ENCODE measurements around the gene USO1. TPM values are rescaled to one million over a fixed set of nuclear protein-coding genes. Genes with fewer than 3 reads are reported as not detected.

The USO1 gene
- total and polyA plus RNA-seq, 2 of the 13 experiments (the other 11 are each of a cell fraction or from before 2014, with no cell fraction given): 52.2 to 87.7 TPM

DNA sequence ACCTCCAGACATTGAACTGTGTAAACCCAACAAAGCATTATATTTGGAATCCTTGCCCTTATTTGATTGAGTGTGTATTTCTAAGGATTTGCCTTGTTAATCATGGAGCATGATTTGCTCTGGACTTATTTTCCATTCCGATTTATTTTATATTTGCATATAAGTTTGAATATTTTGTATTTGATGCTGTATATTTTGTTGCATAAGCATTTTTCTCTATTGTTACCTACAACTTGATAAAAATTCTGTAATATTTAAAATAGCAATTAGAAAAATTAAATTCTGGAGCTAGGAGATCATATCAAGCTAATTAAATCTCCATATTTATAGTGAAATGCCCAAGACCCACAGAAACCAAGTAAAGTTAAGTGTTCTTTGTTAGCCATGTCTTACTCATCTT lies 47.2 kb downstream of the USO1 start:
- intact Hi-C loops (cut with micrococcal nuclease; ENCODE audit: unreplicated experiment) (loop anchor here (5.0 kb wide), 1 partner anchor 36 kb away; no protein-coding TSS in a partner anchor), in situ Hi-C loops (cut with HindIII; ENCODE audit: extremely low pct_ligation_motif_present, low pct_unique_long_range_greater_than_20kb) (no loop called here)
- H3K4me3 ChIP-seq (replicated peaks in 1 of 3; ENCODE audit: insufficient read depth in 1 of 3, low read depth in 2 of 3, low read length in 3 of 3): no peak overlapping the region
- no peak for DNase-seq (ENCODE audit: low spot score)
- peaks cover 5 to 66% of the 10 kb centered on the region in 2 experiments for H3K36me3 ChIP-seq (replicated peaks in 1 of 2; ENCODE audit: control insufficient read depth in 1 of 2, insufficient read depth in 2 of 2, low read length in 2 of 2)
- H3K79me2 ChIP-seq (ENCODE audit: insufficient read depth, low read length): no peaks in the 10 kb centered on the region
- no peak overlapping the region for H3K4me2 ChIP-seq (ENCODE audit: low read depth, low read length)
- CTCF ChIA-PET (ENCODE audit: low intra/inter-chr PET ratio, low total read pairs): no interaction called here
- H3K9me3 ChIP-seq (ENCODE audit: low read length): no peaks in the 10 kb centered on the region
- no peaks in the 10 kb centered on the region for H4K20me1 ChIP-seq (ENCODE audit: insufficient read depth, low read length)
- H3K9ac ChIP-seq (ENCODE audit: insufficient read depth, low read depth, low read length): no peak overlapping the region
- no peak overlapping the region for H2AFZ ChIP-seq (ENCODE audit: low read length)
- H3K27ac ChIP-seq (ENCODE audit: extremely low read length, insufficient read depth, low read length): no peak overlapping the region
- H3K4me1 ChIP-seq (ENCODE audit: insufficient read depth, low read length): no peaks in the 10 kb centered on the region
- POLR2A ChIA-PET: no interaction called here
- 49% methylated on average over 1 of the region's 1 CpG for WGBS (ENCODE audit: low lambda C conversion rate)
- FAIRE-seq: no peak
- BruUV-seq (replicated peaks): no TSS peak
- no peak for ATAC-seq
- no peaks in the 10 kb centered on the region for H3K27me3 ChIP-seq (ENCODE audit: control insufficient read depth in 1 of 2, insufficient read depth in 2 of 2, low read length in 2 of 2)
- TF ChIP-seq ZZZ3 (CRISPR knock-in tag; IDR thresholded peaks at IDR 0.05; ENCODE audit: borderline replicate concordance): no peak
- no peak for TF ChIP-seq HNF4A (CRISPR knock-in tag; IDR thresholded peaks at IDR 0.05)
- TF ChIP-seq MAFF (IDR thresholded peaks at IDR 0.05; ENCODE audit: low read depth, low read length): peak; percentile 18; the same call in 1 of the 2 replicates
- TF ChIP-seq, protein P1, sequence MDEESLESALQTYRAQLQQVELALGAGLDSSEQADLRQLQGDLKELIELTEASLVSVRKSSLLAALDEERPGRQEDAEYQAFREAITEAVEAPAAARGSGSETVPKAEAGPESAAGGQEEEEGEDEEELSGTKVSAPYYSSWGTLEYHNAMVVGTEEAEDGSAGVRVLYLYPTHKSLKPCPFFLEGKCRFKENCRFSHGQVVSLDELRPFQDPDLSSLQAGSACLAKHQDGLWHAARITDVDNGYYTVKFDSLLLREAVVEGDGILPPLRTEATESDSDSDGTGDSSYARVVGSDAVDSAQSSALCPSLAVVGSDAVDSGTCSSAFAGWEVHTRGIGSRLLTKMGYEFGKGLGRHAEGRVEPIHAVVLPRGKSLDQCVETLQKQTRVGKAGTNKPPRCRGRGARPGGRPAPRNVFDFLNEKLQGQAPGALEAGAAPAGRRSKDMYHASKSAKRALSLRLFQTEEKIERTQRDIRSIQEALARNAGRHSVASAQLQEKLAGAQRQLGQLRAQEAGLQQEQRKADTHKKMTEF (CRISPR knock-in tag; IDR thresholded peaks at IDR 0.05): no peak
- TF ChIP-seq, protein P2, sequence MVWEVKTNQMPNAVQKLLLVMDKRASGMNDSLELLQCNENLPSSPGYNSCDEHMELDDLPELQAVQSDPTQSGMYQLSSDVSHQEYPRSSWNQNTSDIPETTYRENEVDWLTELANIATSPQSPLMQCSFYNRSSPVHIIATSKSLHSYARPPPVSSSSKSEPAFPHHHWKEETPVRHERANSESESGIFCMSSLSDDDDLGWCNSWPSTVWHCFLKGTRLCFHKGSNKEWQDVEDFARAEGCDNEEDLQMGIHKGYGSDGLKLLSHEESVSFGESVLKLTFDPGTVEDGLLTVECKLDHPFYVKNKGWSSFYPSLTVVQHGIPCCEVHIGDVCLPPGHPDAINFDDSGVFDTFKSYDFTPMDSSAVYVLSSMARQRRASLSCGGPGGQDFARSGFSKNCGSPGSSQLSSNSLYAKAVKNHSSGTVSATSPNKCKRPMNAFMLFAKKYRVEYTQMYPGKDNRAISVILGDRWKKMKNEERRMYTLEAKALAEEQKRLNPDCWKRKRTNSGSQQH (CRISPR knock-in tag; IDR thresholded peaks at IDR 0.05; ENCODE audit: low read depth): no peak
- TF ChIP-seq SNRNP70 (IDR thresholded peaks at IDR 0.05; ENCODE audit: low read depth, low read length): no peak
- no peak for TF ChIP-seq PLSCR1 (CRISPR knock-in tag; IDR thresholded peaks at IDR 0.05; ENCODE audit: borderline replicate concordance)
- TF ChIP-seq, protein P3, sequence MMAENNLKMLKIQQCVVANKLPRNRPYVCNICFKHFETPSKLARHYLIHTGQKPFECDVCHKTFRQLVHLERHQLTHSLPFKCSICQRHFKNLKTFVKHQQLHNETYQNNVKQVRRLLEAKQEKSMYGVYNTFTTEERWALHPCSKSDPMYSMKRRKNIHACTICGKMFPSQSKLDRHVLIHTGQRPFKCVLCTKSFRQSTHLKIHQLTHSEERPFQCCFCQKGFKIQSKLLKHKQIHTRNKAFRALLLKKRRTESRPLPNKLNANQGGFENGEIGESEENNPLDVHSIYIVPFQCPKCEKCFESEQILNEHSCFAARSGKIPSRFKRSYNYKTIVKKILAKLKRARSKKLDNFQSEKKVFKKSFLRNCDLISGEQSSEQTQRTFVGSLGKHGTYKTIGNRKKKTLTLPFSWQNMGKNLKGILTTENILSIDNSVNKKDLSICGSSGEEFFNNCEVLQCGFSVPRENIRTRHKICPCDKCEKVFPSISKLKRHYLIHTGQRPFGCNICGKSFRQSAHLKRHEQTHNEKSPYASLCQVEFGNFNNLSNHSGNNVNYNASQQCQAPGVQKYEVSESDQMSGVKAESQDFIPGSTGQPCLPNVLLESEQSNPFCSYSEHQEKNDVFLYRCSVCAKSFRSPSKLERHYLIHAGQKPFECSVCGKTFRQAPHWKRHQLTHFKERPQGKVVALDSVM (CRISPR knock-in tag; IDR thresholded peaks at IDR 0.05): no peak
- TF ChIP-seq FOXO1 (CRISPR knock-in tag; IDR thresholded peaks at IDR 0.05): no peak
- TF ChIP-seq MAFK (conservative IDR thresholded peaks at IDR 0.05 in 1 of 2, IDR thresholded peaks at IDR 0.05 in 1 of 2; ENCODE audit: low read length in 2 of 2): peak in 1 of 2 experiments; percentile 54; a peak in 3 of 4 replicates
- TF ChIP-seq, protein P4, sequence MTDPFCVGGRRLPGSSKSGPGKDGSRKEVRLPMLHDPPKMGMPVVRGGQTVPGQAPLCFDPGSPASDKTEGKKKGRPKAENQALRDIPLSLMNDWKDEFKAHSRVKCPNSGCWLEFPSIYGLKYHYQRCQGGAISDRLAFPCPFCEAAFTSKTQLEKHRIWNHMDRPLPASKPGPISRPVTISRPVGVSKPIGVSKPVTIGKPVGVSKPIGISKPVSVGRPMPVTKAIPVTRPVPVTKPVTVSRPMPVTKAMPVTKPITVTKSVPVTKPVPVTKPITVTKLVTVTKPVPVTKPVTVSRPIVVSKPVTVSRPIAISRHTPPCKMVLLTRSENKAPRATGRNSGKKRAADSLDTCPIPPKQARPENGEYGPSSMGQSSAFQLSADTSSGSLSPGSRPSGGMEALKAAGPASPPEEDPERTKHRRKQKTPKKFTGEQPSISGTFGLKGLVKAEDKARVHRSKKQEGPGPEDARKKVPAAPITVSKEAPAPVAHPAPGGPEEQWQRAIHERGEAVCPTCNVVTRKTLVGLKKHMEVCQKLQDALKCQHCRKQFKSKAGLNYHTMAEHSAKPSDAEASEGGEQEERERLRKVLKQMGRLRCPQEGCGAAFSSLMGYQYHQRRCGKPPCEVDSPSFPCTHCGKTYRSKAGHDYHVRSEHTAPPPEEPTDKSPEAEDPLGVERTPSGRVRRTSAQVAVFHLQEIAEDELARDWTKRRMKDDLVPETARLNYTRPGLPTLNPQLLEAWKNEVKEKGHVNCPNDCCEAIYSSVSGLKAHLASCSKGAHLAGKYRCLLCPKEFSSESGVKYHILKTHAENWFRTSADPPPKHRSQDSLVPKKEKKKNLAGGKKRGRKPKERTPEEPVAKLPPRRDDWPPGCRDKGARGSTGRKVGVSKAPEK (CRISPR knock-in tag; IDR thresholded peaks at IDR 0.05; ENCODE audit: borderline replicate concordance): no peak
- no peak for TF ChIP-seq NONO (IDR thresholded peaks at IDR 0.05)
- no peak for TF ChIP-seq NONO (CRISPR knock-in tag; conservative IDR thresholded peaks at IDR 0.05)
- no peak for TF ChIP-seq ZFX (CRISPR knock-in tag; IDR thresholded peaks at IDR 0.05; ENCODE audit: low read depth)
- TF ChIP-seq, protein P5, sequence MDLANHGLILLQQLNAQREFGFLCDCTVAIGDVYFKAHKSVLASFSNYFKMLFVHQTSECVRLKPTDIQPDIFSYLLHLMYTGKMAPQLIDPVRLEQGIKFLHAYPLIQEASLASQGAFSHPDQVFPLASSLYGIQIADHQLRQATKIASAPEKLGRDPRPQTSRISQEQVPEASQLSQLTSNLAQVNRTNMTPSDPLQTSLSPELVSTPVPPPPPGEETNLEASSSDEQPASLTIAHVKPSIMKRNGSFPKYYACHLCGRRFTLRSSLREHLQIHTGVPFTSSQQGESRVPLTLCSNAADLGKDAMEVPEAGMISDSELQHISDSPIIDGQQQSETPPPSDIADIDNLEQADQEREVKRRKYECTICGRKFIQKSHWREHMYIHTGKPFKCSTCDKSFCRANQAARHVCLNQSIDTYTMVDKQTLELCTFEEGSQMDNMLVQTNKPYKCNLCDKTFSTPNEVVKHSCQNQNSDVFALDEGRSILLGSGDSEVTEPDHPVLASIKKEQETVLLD (CRISPR knock-in tag; IDR thresholded peaks at IDR 0.05; ENCODE audit: low read depth): no peak
